ENCODE results near the gene STAU1. TPM values are rescaled to one million over a fixed set of nuclear protein-coding genes. Genes with fewer than 3 reads are reported as not detected.
"Not testable (repeated sequence)": the region's sequence is repeated elsewhere in the genome, so short reads cannot be mapped to it uniquely, and the experiment has no call there.

STAU1 gene
- total and polyA plus RNA-seq, 10 of the 15 experiments (the other 5 are each of a cell fraction or from before 2014, with no cell fraction given), result 13.9 to 66.2 (median 45.6) TPM

DNA sequence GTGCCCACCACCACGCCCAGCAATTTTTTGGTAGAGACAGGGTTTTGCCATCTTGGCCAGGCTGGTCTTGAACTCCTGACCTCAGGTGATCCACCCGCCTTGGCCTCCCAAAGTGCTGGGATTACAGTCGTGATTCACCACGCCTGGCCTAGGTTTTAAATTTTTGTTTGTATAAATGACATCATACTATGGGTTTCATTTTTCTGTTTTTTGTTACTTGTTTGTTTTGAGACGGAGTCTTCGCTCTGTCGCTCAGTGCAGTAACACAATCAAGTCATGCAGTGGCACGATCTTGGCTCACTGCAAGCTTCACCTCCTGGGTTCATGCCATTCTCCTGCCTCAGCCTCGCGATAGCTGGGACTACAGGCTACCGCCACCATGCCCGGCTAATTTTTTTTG lies 105.8 kb downstream of the STAU1 start:
- in situ Hi-C loops (cut with MboI); BruUV-seq (replicated peaks); H3K27me3 ChIP-seq (replicated peaks in 1 of 2; ENCODE audit: control insufficient read depth in 2 of 2, insufficient read depth in 2 of 2, low read length in 1 of 2); POLR2A ChIA-PET; FAIRE-seq; H2AFZ ChIP-seq (ENCODE audit: control insufficient read depth, low read depth, low read length); RAD21 ChIA-PET (ENCODE audit: unreplicated experiment); ATAC-seq; DNase-seq (ENCODE audit: low read depth, low spot score); H3K4me1 ChIP-seq (ENCODE audit: control insufficient read depth, insufficient read depth, low read length); H4K20me1 ChIP-seq (ENCODE audit: control insufficient read depth, insufficient read depth); H3K27ac ChIP-seq (ENCODE audit: control insufficient read depth, insufficient read depth); intact Hi-C loops (cut with micrococcal nuclease; ENCODE audit: unreplicated experiment); H3K79me2 ChIP-seq (ENCODE audit: control insufficient read depth, insufficient read depth, low read length); SMC1A ChIA-PET (ENCODE audit: uncharacterized antibody, unreplicated experiment); H3K4me3 ChIP-seq; H3K9me3 ChIP-seq (replicated peaks; ENCODE audit: control insufficient read depth, insufficient read depth, low read length); H3K4me2 ChIP-seq (ENCODE audit: control insufficient read depth, insufficient read depth); H3K9ac ChIP-seq (ENCODE audit: control insufficient read depth, insufficient read depth, low read length): not testable (repeated sequence)
- H3K36me3 ChIP-seq (ENCODE audit: control insufficient read depth in 2 of 2, insufficient read depth in 2 of 2, low read length in 1 of 2), result peaks cover 12 to 49% of the 10 kb centered on the region in 2 experiments
- CTCF ChIA-PET, result interaction anchor here (0.6 kb wide), 1 partner anchor 26 kb away, joined by 3 read pairs; no protein-coding TSS in a partner anchor
- WGBS (ENCODE audit: insufficient coverage, insufficient replicate concordance, low lambda C conversion rate, missing lambda C conversion rate), result 95% methylated on average over 12 of the region's 12 CpGs

DNA sequence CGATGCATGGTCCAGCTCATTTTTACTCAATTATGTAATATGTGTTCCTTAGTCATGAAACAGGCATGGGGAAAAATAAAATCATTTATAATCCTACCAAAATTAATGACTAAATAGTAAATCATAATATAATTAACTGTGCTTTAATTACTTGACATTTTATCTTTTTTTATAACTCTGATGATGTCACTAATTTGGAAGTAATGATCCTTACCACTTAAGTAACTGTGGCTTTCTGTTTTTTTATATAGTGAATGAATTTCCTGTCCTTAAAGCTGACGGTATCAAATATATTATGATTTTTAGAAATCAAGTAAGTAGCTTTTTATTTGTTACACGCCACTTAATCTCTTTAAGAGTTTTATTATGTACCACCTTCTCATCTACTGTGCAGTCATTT lies 109.8 kb downstream of the STAU1 start:
- RAD21 ChIA-PET (ENCODE audit: unreplicated experiment), result interaction anchor here (1.4 kb wide), 1 partner anchor 41 kb away, joined by 3 read pairs; no protein-coding TSS in a partner anchor
- ATAC-seq, result no peak
- Histone ChIP-seq H3K4me3 (no peak overlapping the region), H3K9me3 (replicated peaks; ENCODE audit: control insufficient read depth, insufficient read depth, low read length) (no peaks in the 10 kb centered on the region), H3K4me2 (ENCODE audit: control insufficient read depth, insufficient read depth) (no peak overlapping the region), H4K20me1 (ENCODE audit: control insufficient read depth, insufficient read depth) (no peaks in the 10 kb centered on the region), H2AFZ (ENCODE audit: control insufficient read depth, low read depth, low read length) (no peak overlapping the region), H3K4me1 (ENCODE audit: control insufficient read depth, insufficient read depth, low read length) (no peaks in the 10 kb centered on the region), H3K36me3 (ENCODE audit: control insufficient read depth in 2 of 2, insufficient read depth in 2 of 2, low read length in 1 of 2) (peaks cover 12 to 47% of the 10 kb centered on the region in 2 experiments), H3K27me3 (replicated peaks in 1 of 2; ENCODE audit: control insufficient read depth in 2 of 2, insufficient read depth in 2 of 2, low read length in 1 of 2) (no peaks in the 10 kb centered on the region), H3K9ac (ENCODE audit: control insufficient read depth, insufficient read depth, low read length) (no peak overlapping the region), H3K27ac (ENCODE audit: control insufficient read depth, insufficient read depth) (no peak overlapping the region), H3K79me2 (ENCODE audit: control insufficient read depth, insufficient read depth, low read length) (no peaks in the 10 kb centered on the region)
- in situ Hi-C loops (cut with MboI) (no loop called here), intact Hi-C loops (cut with micrococcal nuclease; ENCODE audit: unreplicated experiment) (no loop called here)
- no peak for DNase-seq (ENCODE audit: low read depth, low spot score)
- FAIRE-seq, result no peak
- TF ChIP-seq ATF7 (IDR thresholded peaks at IDR 0.05; ENCODE audit: low read depth), result peak; percentile 43; the same call in 1 of the 2 replicates
- no peak for TF ChIP-seq EGR1 (IDR thresholded peaks at IDR 0.05; ENCODE audit: borderline replicate concordance in 1 of 2, low read depth in 2 of 2, low read length in 2 of 2)
- TF ChIP-seq NR2F1 (conservative IDR thresholded peaks at IDR 0.05), result no peak
- TF ChIP-seq SMARCA5 (IDR thresholded peaks at IDR 0.05), result no peak
- SMC1A ChIA-PET (ENCODE audit: uncharacterized antibody, unreplicated experiment), result interaction anchor here (0.6 to 1.7 kb wide), 7 partner anchors 9 to 141 kb away, joined by 3 to 8 read pairs (median 3); partner anchors contain the start of gene DDX27
- CTCF ChIA-PET, result interaction anchor here (0.6 to 1.1 kb wide), 5 partner anchors 9 to 835 kb away, joined by 3 to 5 read pairs (median 3); partner anchors contain the start of gene DDX27
- POLR2A ChIA-PET, result interaction anchor here (0.9 to 1.0 kb wide), 2 partner anchors 23 to 31 kb away, joined by 3 read pairs; no protein-coding TSS in a partner anchor
- no TSS peak for BruUV-seq (replicated peaks)
- 100% methylated on average over 3 of the region's 3 CpGs for WGBS (ENCODE audit: insufficient coverage, insufficient replicate concordance, low lambda C conversion rate, missing lambda C conversion rate)
